GM18498 (cell line): Measurements from ENCODE around the gene TTC23.

Experiments
- ATAC-seq: cut with Tn5 transposase; IDR thresholded peaks from one replicate; pipeline ENCODE4 v1.9.1; 2021; ENCODE audit warnings: mild to moderate bottlenecking, moderate library complexity; ENCODE audit not compliant: unreplicated experiment

TTC23 gene

GRCh38 chr15:99165956-99166689, 83.3 kb downstream of the TTC23 start:
- ATAC-seq: no peak

- ATAC-seq: no peak
Measured at GRCh38 chr15:99165020-99165790, 84.2 kb downstream of the TTC23 start.

GRCh38 chr15:99164119-99164518, 85.3 kb downstream of the TTC23 start:
- no peak for ATAC-seq

- no peak for ATAC-seq
Measured at GRCh38 chr15:99163271-99164062, 85.9 kb downstream of the TTC23 start.

- ATAC-seq: no peak
Measured at GRCh38 chr15:99158626-99159412, 90.6 kb downstream of the TTC23 start.

- no peak for ATAC-seq
Measured at GRCh38 chr15:99157456-99157855, 91.9 kb downstream of the TTC23 start.

- ATAC-seq: no peak
Measured at GRCh38 chr15:99155961-99156443, 93.4 kb downstream of the TTC23 start.

GRCh38 chr15:99154271-99154670, 95.1 kb downstream of the TTC23 start:
- no peak for ATAC-seq

GRCh38 chr15:99153026-99153535, 96.3 kb downstream of the TTC23 start:
- ATAC-seq: no peak

GRCh38 chr15:99151156-99151555, 98.2 kb downstream of the TTC23 start:
- no peak for ATAC-seq

GRCh38 chr15:99149366-99149765, 100.0 kb downstream of the TTC23 start:
- ATAC-seq: no peak

GRCh38 chr15:99148851-99149276, 100.5 kb downstream of the TTC23 start:
- no peak for ATAC-seq

GRCh38 chr15:99146661-99147060, 102.7 kb downstream of the TTC23 start:
- ATAC-seq: no peak

- ATAC-seq: no peak
Measured at GRCh38 chr15:99145778-99146177, 103.6 kb downstream of the TTC23 start.

- ATAC-seq: no peak
Measured at GRCh38 chr15:99145005-99145404, 104.4 kb downstream of the TTC23 start.

- ATAC-seq: no peak
Measured at GRCh38 chr15:99143655-99144610, 105.4 kb downstream of the TTC23 start.

- ATAC-seq: no peak
Measured at GRCh38 chr15:99143242-99143641, 106.1 kb downstream of the TTC23 start.

- ATAC-seq: no peak
Measured at GRCh38 chr15:99142562-99142961, 106.8 kb downstream of the TTC23 start.

GRCh38 chr15:99141943-99142342, 107.4 kb downstream of the TTC23 start:
- no peak for ATAC-seq
